GM21515 (cell line): ENCODE measurements around the gene LRIG1.
A peak's percentile ranks its signal among the peaks of the same experiment; 100 is the strongest.

Source experiments
- ATAC-seq: cut with Tn5 transposase; IDR thresholded peaks from one replicate; pipeline ENCODE4 v1.9.1; 2021; ENCODE audit not compliant: unreplicated experiment

LRIG1 gene

GRCh38 chr3:66363148-66363547 is 137.7 kb downstream of the LRIG1 start:
- ATAC-seq: no peak

GRCh38 chr3:66362541-66362941 is 138.3 kb downstream of the LRIG1 start:
- ATAC-seq: no peak

GRCh38 chr3:66361356-66361755 is 139.5 kb downstream of the LRIG1 start:
- no peak for ATAC-seq

- ATAC-seq: no peak
Observed at GRCh38 chr3:66355997-66356396, 144.8 kb downstream of the LRIG1 start.

GRCh38 chr3:66355394-66355793 is 145.4 kb downstream of the LRIG1 start:
- ATAC-seq: peak; percentile 76

GRCh38 chr3:66354001-66354400 is 146.8 kb downstream of the LRIG1 start:
- ATAC-seq: no peak

- ATAC-seq: no peak
Observed at GRCh38 chr3:66353530-66353929, 147.3 kb downstream of the LRIG1 start.

GRCh38 chr3:66353039-66353438 is 147.8 kb downstream of the LRIG1 start:
- no peak for ATAC-seq

- ATAC-seq: no peak
Observed at GRCh38 chr3:66350601-66351000, 150.2 kb downstream of the LRIG1 start.

- ATAC-seq: no peak
Observed at GRCh38 chr3:66348704-66349103, 152.1 kb downstream of the LRIG1 start.

GRCh38 chr3:66344848-66345578 is 155.8 kb downstream of the LRIG1 start:
- no peak for ATAC-seq

GRCh38 chr3:66344391-66344811 is 156.4 kb downstream of the LRIG1 start:
- no peak for ATAC-seq

GRCh38 chr3:66342717-66343356 is 158.0 kb downstream of the LRIG1 start:
- no peak for ATAC-seq

GRCh38 chr3:66338927-66339326 is 161.9 kb downstream of the LRIG1 start:
- no peak for ATAC-seq

- no peak for ATAC-seq
Observed at GRCh38 chr3:66336333-66336766, 164.5 kb downstream of the LRIG1 start.

GRCh38 chr3:66335671-66336070 is 165.2 kb downstream of the LRIG1 start:
- ATAC-seq: no peak
